Activated CD4-positive, alpha-beta memory T cell treated with anti-CD3 and anti-CD28 coated beads for 36 hours (primary cell): ENCODE results near the gene DGLUCY. TPM values are rescaled to one million over a fixed set of nuclear protein-coding genes. Genes with fewer than 3 reads are reported as not detected.
A peak's percentile ranks its signal among the peaks of the same experiment; 100 is the strongest.
"Not testable (repeated sequence)": the region's sequence is repeated elsewhere in the genome, so short reads cannot be mapped to it uniquely, and the experiment has no call there.

Experiments
- CTCF ChIA-PET: fragments of 350-600 bp; sonication (Branson Sonifier 250); formaldehyde crosslinking; loops from one replicate; lab custom pipeline; 2021; ENCODE audit warnings: antibody characterized with exemption, inconsistent platforms; lab: Charles Lee
- POLR2A ChIA-PET: fragments of 350-600 bp; sonication (Branson Sonifier 250); formaldehyde crosslinking; loops from one replicate; lab custom pipeline; 2021; ENCODE audit warnings: antibody characterized with exemption; lab: Charles Lee
- DNase-seq: peaks from one replicate; pipeline ENCODE4 v3.0.0-alpha.2; 2020
- H3K27ac Mint-ChIP-seq: one replicate; pipeline ENCODE4 v1.8.0; 2021; ENCODE audit warnings: mixed read lengths
- H3K27me3 Mint-ChIP-seq: one replicate; pipeline ENCODE4 v1.8.0; 2021; ENCODE audit warnings: mixed read lengths
- H3K36me3 Mint-ChIP-seq: one replicate; pipeline ENCODE4 v1.8.0; 2021; ENCODE audit warnings: mixed read lengths
- H3K4me1 Mint-ChIP-seq: one replicate; pipeline ENCODE4 v1.8.0; 2021; ENCODE audit warnings: low read depth, mixed read lengths
- H3K4me3 Mint-ChIP-seq: one replicate; pipeline ENCODE4 v1.8.0; 2021; ENCODE audit warnings: mild to moderate bottlenecking, mixed read lengths
- H3K9me3 Mint-ChIP-seq: one replicate; pipeline ENCODE4 v1.8.0; 2021; ENCODE audit warnings: mixed read lengths
- intact Hi-C: fragments of 100-400 bp; cut with micrococcal nuclease; formaldehyde crosslinking; loops from one replicate; pipeline ENCODE4 v1.15.1; 2023
- total RNA-seq, 2 experiments: library from RNA; stranded (reverse); gene quantifications; one replicate each; pipeline ENCODE4 v1.2.3, GENCODE V29; 2021

DGLUCY gene
- total RNA-seq, 2 experiments from 2014 or later = 54.3 to 58.1 TPM

GRCh38 chr14:91112194-91112593 is 1.7 kb upstream of the DGLUCY start:
- intact Hi-C loops = no loop called here
- no peaks in the 10 kb centered on the region for H3K9me3 Mint-ChIP-seq
- CTCF ChIA-PET = interaction anchor here (0.7 to 2.9 kb wide), 2 partner anchors 61 to 1402 kb away, joined by 4 to 14 read pairs; no protein-coding TSS in a partner anchor
- no peak for DNase-seq
- no peak overlapping the region for H3K4me3 Mint-ChIP-seq
- H3K27me3 Mint-ChIP-seq = no peaks in the 10 kb centered on the region
- no peak overlapping the region for H3K27ac Mint-ChIP-seq
- H3K36me3 Mint-ChIP-seq = peaks cover 12% of the 10 kb centered on the region
- peaks cover 67% of the 10 kb centered on the region for H3K4me1 Mint-ChIP-seq
- POLR2A ChIA-PET = no interaction called here

- intact Hi-C loops = loop anchor here (1.0 to 5.0 kb wide), 8 partner anchors 36 to 303 kb away; partner anchors contain the start of gene CCDC88C
- H3K27me3 Mint-ChIP-seq = no peaks in the 10 kb centered on the region
- peaks cover 29% of the 10 kb centered on the region for H3K36me3 Mint-ChIP-seq
- peaks cover 7% of the 10 kb centered on the region for H3K9me3 Mint-ChIP-seq
- peak overlapping the region; percentile 83 for H3K4me3 Mint-ChIP-seq
- peak overlapping the region; percentile 94 for H3K27ac Mint-ChIP-seq
- DNase-seq = peak; percentile 81
- ChIA-PET CTCF (interaction anchor here (0.6 to 2.9 kb wide), 21 partner anchors 10 to 212 kb away, joined by 3 to 29 read pairs (median 4); partner anchors contain the start of gene RPS6KA5), POLR2A (interaction anchor here (0.5 to 6.2 kb wide), 21 partner anchors 10 to 715 kb away, joined by 3 to 116 read pairs (median 4); partner anchors contain the start of genes GPR68 and RPS6KA5)
- H3K4me1 Mint-ChIP-seq = peaks cover 66% of the 10 kb centered on the region
Observed at GRCh38 chr14:91114079-91115065, 499 bp downstream of the DGLUCY start.

- intact Hi-C loops = loop anchor here (1.0 to 5.0 kb wide), 5 partner anchors 79 to 301 kb away; partner anchors contain the start of gene CCDC88C
- POLR2A ChIA-PET = interaction anchor here (0.7 to 6.2 kb wide), 10 partner anchors 11 to 1983 kb away, joined by 3 to 116 read pairs (median 4); partner anchors contain the start of genes GPR68 and RPS6KA5
- DNase-seq = peak; percentile 62
- peak overlapping the region; percentile 94 for H3K27ac Mint-ChIP-seq
- H3K4me3 Mint-ChIP-seq = peak overlapping the region; percentile 83
- peaks cover 67% of the 10 kb centered on the region for H3K4me1 Mint-ChIP-seq
- H3K36me3 Mint-ChIP-seq = peaks cover 43% of the 10 kb centered on the region
- CTCF ChIA-PET = interaction anchor here (0.8 to 2.4 kb wide), 6 partner anchors 16 to 214 kb away, joined by 3 to 29 read pairs (median 4); partner anchors contain the start of gene RPS6KA5
- H3K27me3 Mint-ChIP-seq = no peaks in the 10 kb centered on the region
- peaks cover 7% of the 10 kb centered on the region for H3K9me3 Mint-ChIP-seq
Observed at GRCh38 chr14:91115986-91116770, 2.3 kb downstream of the DGLUCY start.

GRCh38 chr14:91116913-91117588 is 3.2 kb downstream of the DGLUCY start:
- H3K36me3 Mint-ChIP-seq = peaks cover 44% of the 10 kb centered on the region
- intact Hi-C loops = loop anchor here (1.0 to 5.0 kb wide), 2 partner anchors 111 to 300 kb away; partner anchors contain the start of gene CCDC88C
- H3K4me3 Mint-ChIP-seq = peak overlapping the region; percentile 83
- H3K27me3 Mint-ChIP-seq = no peaks in the 10 kb centered on the region
- peaks cover 66% of the 10 kb centered on the region for H3K4me1 Mint-ChIP-seq
- DNase-seq = peak; percentile 68
- CTCF ChIA-PET = interaction anchor here (0.7 to 1.4 kb wide), 4 partner anchors 16 to 214 kb away, joined by 3 to 4 read pairs (median 3); no protein-coding TSS in a partner anchor
- peaks cover 7% of the 10 kb centered on the region for H3K9me3 Mint-ChIP-seq
- POLR2A ChIA-PET = interaction anchor here (3.7 to 6.2 kb wide), 3 partner anchors 55 to 147 kb away, joined by 23 to 116 read pairs (median 25); partner anchors contain the start of genes GPR68 and RPS6KA5
- peak overlapping the region; percentile 94 for H3K27ac Mint-ChIP-seq

- Mint-ChIP-seq H3K4me3 (no peak overlapping the region), H3K27ac (peak overlapping the region; percentile 94), H3K4me1 (peaks cover 62% of the 10 kb centered on the region), H3K9me3 (peaks cover 7% of the 10 kb centered on the region), H3K27me3 (no peaks in the 10 kb centered on the region), H3K36me3 (peaks cover 44% of the 10 kb centered on the region)
- intact Hi-C loops = loop anchor here (5.0 kb wide), 1 partner anchor 299 kb away; the partner anchor contains the start of gene CCDC88C
- ChIA-PET POLR2A (interaction anchor here (6.2 kb wide), 1 partner anchor 55 kb away, joined by 116 read pairs; the partner anchor contains the start of gene RPS6KA5), CTCF (interaction anchor here (0.6 to 1.1 kb wide), 4 partner anchors 19 to 215 kb away, joined by 3 to 6 read pairs (median 3); no protein-coding TSS in a partner anchor)
- no peak for DNase-seq
Observed at GRCh38 chr14:91117960-91118359, 4.1 kb downstream of the DGLUCY start.

GRCh38 chr14:91118511-91119068 is 4.7 kb downstream of the DGLUCY start:
- H3K9me3 Mint-ChIP-seq = peaks cover 7% of the 10 kb centered on the region
- peaks cover 59% of the 10 kb centered on the region for H3K4me1 Mint-ChIP-seq
- intact Hi-C loops = loop anchor here (5.0 kb wide), 1 partner anchor 299 kb away; the partner anchor contains the start of gene CCDC88C
- ChIA-PET CTCF (interaction anchor here (0.6 kb wide), 1 partner anchor 18 kb away, joined by 6 read pairs; no protein-coding TSS in a partner anchor), POLR2A (interaction anchor here (6.2 kb wide), 1 partner anchor 56 kb away, joined by 116 read pairs; the partner anchor contains the start of gene RPS6KA5)
- no peak overlapping the region for H3K4me3 Mint-ChIP-seq
- H3K36me3 Mint-ChIP-seq = peaks cover 44% of the 10 kb centered on the region
- H3K27ac Mint-ChIP-seq = peak overlapping the region; percentile 68
- no peaks in the 10 kb centered on the region for H3K27me3 Mint-ChIP-seq
- DNase-seq = no peak

- POLR2A ChIA-PET = no interaction called here
- Mint-ChIP-seq H3K4me1 (peaks cover 62% of the 10 kb centered on the region), H3K27ac (peak overlapping the region; percentile 66), H3K36me3 (peaks cover 46% of the 10 kb centered on the region), H3K9me3 (peaks cover 7% of the 10 kb centered on the region), H3K4me3 (no peak overlapping the region), H3K27me3 (no peaks in the 10 kb centered on the region)
- no peak for DNase-seq
- CTCF ChIA-PET = interaction anchor here (0.9 kb wide), 1 partner anchor 19 kb away, joined by 3 read pairs; no protein-coding TSS in a partner anchor
- intact Hi-C loops = loop anchor here (5.0 kb wide), 1 partner anchor 298 kb away; the partner anchor contains the start of gene CCDC88C
Observed at GRCh38 chr14:91119556-91120311, 5.9 kb downstream of the DGLUCY start.

- POLR2A ChIA-PET = no interaction called here
- no peak for DNase-seq
- Mint-ChIP-seq H3K4me1 (peaks cover 48% of the 10 kb centered on the region), H3K36me3 (peaks cover 48% of the 10 kb centered on the region), H3K9me3 (peaks cover 5% of the 10 kb centered on the region), H3K27me3 (no peaks in the 10 kb centered on the region), H3K27ac (no peak overlapping the region), H3K4me3 (no peak overlapping the region)
- intact Hi-C loops = no loop called here
- CTCF ChIA-PET = no interaction called here
Observed at GRCh38 chr14:91123201-91123600, 9.3 kb downstream of the DGLUCY start.

GRCh38 chr14:91124406-91125270 is 10.8 kb downstream of the DGLUCY start:
- ChIA-PET CTCF (interaction anchor here (0.9 to 1.0 kb wide), 2 partner anchors 10 to 221 kb away, joined by 3 to 4 read pairs; no protein-coding TSS in a partner anchor), POLR2A (interaction anchor here (0.8 kb wide), 1 partner anchor 11 kb away, joined by 4 read pairs; the partner anchor contains the start of gene DGLUCY)
- H3K4me3 Mint-ChIP-seq, intact Hi-C loops, H3K27me3 Mint-ChIP-seq, H3K27ac Mint-ChIP-seq, DNase-seq, H3K9me3 Mint-ChIP-seq: not testable (repeated sequence)
- peaks cover 38% of the 10 kb centered on the region for H3K36me3 Mint-ChIP-seq
- H3K4me1 Mint-ChIP-seq = peaks cover 43% of the 10 kb centered on the region
